ENCODE measurements around the gene PDXDC1.
"Not testable (repeated sequence)": the region's sequence is repeated elsewhere in the genome, so short reads cannot be mapped to it uniquely, and the experiment has no call there.

PDXDC1 gene

DNA sequence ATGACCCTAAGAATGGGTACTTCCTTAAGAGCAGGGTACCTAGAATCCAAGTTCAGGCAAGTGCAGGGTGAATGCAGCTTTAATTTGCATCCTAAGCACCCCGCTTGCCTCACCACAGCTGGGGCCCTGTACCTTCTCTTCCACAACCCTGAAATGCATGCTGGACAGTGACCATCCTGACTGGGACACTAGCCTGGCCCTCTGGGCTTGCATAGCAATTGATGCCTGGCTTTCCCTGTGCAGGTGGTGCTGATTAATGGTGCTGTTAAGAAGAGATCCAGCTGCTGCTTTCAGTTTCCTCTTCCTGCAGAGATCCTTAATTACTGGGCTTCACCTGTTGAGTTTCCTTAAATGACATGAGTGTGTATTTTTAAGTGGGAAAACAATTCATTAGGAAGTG, 209.2 kb downstream of the PDXDC1 start:
- not testable (repeated sequence) for H3K27me3 ChIP-seq (ENCODE audit: control insufficient read depth, insufficient read depth, low read length); H3K27ac ChIP-seq (ENCODE audit: low read length); H3K36me3 ChIP-seq (ENCODE audit: control insufficient read depth, low read depth, low read length); H3K9me3 ChIP-seq (ENCODE audit: control insufficient read depth, low read depth, low read length); H3K9ac ChIP-seq (ENCODE audit: low read length); H3K4me3 ChIP-seq (ENCODE audit: low read length); H3K4me1 ChIP-seq (ENCODE audit: control insufficient read depth, low read depth, low read length)

Data from iPS-18a (cell line).